GM21390 (cell line): ENCODE results near the gene IFITM2.
"Not testable (repeated sequence)": the region's sequence is repeated elsewhere in the genome, so short reads cannot be mapped to it uniquely, and the experiment has no call there.

Experiments used
- ATAC-seq: cut with Tn5 transposase; IDR thresholded peaks from one replicate; pipeline ENCODE4 v1.9.1; 2021; ENCODE audit not compliant: unreplicated experiment

Gene IFITM2

GRCh38 chr11:281486-282161 is 26.0 kb upstream of the IFITM2 start:
- ATAC-seq: no peak

- ATAC-seq: no peak
Measured at GRCh38 chr11:282171-282570, 25.4 kb upstream of the IFITM2 start.

DNA sequence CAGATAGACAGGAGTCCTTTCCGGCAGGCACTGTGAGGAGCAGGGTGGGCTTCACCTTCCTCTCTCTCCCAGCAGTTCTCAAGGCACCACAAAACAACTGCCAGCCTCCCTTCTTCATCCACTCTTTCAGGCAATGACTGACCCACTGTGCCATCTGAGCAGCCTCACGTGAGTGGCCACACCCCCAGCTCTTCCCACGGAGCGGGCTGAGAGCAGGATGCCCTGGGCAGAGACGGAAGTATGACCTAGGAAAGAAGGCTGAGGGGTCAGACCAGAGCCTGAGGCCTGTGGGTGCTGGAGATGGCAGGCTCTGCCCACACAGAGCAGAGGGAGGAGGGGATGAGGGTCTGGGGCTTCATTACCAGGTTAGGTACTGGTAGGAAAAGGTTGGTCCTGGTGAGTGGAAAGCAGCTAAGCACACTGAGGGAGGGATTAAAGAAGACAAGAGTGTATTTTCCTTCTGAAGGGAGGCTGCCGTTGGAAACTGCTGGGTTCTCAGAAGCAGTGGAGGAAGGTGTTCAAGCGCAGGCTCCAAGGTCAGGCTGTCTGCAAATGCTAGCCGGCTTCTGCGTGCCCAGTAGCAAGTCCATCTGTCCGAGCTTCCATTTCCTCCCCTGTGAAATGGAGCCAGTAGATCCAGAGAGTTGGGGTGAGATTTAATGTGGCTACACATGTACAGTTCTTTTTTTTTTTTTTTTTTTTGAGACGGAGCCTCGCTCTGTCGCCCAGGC is 24.8 kb upstream of the IFITM2 start:
- ATAC-seq: no peak

DNA sequence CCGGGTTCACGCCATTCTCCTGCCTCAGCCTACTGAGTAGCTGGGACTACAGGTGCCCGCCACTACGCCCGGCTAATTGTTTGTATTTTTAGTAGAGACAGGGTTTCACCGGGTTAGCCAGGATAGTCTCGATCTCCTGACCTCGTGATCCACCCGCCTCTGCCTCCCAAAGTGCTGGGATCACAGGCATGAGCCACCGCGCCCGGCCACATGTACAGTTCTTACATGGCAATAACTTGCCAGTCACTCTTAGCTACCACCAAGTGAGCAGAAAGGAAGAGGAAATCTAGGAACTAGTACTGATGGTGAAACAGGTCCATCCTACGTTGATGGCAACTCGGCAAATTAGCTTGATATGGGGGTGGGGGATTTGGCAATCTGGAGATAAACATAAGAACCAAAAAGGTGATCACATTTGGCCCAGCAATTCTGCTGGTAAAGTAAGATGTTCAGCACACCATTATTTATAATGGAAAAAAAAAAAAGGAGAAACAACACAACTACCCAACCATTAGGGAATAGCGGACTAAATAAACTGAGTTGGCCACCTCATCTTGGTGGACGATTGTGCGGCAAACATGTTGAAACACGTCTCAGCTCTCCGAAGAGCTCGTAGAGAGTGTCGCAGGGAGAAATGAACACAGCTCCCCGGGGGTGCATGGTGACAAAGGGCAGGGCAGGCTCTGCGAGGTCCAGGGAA is 24.1 kb upstream of the IFITM2 start:
- ATAC-seq: no peak

DNA sequence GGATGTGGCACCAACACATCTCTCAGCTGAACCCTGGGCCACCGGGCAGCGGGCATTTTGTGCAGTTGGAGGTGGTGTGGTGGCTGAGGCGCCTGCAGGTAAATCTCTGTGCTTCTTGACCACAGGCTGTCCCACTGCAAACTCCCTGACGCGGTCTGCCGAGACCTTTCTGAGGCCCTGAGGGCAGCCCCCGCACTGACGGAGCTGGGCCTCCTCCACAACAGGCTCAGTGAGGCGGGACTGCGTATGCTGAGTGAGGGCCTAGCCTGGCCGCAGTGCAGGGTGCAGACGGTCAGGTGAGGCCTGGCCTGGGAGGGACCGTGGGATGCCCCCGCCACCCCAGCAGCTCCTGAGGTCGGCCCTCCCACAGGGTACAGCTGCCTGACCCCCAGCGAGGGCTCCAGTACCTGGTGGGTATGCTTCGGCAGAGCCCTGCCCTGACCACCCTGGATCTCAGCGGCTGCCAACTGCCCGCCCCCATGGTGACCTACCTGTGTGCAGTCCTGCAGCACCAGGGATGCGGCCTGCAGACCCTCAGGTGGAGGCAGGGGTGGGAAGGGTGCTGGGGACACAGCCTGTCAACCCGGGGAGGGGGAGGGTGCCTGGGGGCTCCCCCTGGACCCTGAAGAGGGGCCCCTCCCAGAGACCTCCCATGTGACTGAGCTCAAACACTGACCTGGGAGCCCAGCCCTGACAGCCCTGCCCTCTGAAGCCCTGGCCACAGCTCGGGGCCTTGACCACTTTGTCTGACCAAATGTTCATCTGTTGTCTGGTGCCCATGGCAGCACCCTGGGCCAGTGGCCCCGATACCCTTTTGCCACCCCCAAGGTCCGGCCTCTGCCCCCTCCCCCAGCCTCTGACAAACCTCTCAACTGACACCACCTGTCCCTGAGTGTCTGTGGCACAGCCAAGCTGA is 23.3 kb upstream of the IFITM2 start:
- no peak for ATAC-seq

- ATAC-seq: no peak
Measured at GRCh38 chr11:285021-285893, 22.4 kb upstream of the IFITM2 start.

- ATAC-seq: no peak
Measured at GRCh38 chr11:285894-286220, 21.8 kb upstream of the IFITM2 start.

DNA sequence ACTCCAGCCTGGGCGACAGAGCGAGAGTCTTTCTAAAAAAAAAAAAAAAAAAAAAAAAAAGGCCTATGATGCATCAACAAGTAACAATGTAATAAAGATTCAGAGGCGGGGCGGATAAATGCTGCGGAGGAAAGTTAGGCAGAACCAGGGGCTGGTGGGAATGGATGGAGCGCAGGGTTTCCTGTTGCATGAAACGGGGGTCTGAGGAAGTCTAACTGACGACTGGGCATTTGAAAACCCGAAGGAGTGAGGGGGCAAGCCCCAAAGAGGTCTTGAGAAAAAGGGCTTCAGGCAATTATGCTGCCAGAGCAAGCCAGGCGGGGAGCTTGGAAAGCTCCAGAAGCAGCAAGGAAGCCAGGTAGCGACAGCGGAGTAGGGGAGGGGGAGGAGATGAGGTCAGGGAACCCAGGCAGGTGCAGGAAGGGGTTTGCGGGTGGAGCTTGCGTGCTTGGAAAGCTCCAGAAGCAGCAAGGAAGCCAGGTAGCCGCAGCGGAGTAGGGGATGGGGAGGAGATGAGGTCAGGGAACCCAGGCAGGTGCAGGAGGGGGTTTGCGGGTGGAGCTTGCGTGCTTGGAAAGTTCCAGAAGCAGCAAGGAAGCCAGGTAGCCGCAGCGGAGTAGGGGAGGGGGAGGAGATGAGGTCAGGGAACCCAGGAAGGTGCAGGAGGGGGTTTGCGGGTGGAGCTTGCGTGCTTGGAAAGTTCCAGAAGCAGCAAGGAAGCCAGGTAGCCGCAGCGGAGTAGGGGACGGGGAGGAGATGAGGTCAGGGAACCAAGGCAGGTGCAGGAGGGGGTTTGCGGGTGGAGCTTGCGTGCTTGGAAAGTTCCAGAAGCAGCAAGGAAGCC is 20.4 kb upstream of the IFITM2 start:
- not testable (repeated sequence) for ATAC-seq

- no peak for ATAC-seq
Measured at GRCh38 chr11:287821-288477, 19.7 kb upstream of the IFITM2 start.

- peak; percentile 64 for ATAC-seq
Measured at GRCh38 chr11:288478-289397, 18.9 kb upstream of the IFITM2 start, which contains the start of gene PGGHG. Gene PGGHG (plus strand): TSS chr11:289126. CDS start chr11:289817, 691 bp downstream.

DNA sequence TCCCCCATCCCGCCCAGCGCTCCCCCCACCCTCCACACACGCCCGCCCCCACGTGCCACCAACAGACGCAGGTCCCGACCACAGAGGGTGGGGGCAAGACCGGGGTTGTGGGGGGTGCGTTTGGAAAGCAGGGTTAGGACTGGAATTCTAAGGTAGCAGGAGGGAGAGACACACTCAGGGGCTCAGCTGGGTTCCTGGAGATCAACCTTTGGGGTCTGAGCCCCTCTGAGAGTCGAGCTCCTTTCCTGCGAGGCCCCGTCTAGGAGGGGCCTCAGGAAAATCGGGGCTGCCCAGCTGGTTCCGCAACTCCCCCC is 18.3 kb upstream of the IFITM2 start:
- ATAC-seq: no peak

DNA sequence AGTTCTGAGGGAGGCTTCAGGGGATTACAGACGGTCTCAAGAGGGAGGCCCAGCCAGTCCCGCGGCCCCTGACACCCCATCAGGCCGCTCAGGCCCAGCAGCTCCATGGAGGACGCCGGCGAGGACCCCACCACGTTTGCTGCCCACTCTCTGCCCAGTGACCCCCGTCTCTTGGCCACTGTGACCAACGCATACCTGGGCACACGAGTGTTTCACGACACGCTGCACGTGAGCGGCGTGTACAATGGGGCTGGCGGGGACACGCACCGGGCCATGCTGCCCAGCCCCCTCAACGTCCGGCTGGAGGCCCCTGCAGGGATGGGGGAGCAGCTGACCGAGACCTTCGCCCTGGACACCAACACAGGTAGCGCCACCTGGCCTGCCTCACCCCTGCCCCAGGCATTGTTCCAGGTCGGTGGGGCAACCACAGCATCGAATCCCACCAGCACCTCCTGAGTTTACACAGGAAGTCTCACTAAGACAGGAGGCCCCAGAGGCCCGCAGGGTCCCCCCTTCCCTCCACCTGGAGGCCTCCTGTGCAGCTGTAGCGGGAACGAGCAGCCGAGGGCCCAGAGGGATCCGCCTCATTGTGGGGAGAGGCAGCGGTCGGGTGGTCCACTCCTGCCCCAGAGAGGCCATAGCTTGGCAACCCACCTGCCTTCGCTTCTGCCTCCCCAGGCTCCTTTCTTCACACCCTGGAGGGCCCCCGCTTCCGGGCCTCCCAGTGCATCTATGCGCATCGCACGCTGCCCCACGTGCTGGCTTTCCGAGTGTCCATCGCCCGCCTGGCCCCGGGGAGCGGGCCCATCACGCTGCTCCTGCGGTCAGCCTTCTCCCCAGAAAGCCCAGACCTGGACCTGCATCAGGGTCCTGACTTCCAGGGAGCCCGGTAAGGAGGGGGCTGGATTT is 17.6 kb upstream of the IFITM2 start:
- no peak for ATAC-seq

DNA sequence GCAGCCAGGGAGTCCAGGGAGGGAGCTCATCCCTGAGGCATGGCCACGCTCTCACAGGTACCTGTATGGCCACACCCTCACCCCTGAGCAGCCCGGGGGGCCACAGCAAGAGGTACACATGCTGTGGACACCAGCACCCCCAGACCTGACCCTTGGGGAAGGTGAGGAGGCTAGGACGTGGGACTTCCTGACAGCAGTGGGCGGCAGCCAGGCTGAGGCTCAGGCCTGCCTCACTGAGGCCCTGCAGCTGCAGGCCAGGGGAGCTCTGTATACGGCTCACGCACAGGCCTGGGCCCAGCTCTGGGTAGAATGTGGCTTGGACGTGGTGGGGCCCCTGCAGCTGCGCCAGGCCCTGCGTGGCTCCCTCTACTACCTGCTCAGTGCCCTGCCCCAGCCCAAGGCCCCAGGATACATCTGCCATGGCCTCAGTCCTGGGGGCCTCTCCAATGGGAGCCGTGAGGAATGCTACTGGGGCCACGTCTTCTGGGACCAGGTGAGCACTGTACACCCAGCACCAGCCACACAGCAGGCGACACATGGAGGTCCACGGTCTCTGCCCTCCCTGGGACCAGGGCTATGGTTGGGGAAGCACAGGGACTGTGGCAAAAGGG is 16.9 kb upstream of the IFITM2 start:
- ATAC-seq: no peak

GRCh38 chr11:291281-292210 is 16.1 kb upstream of the IFITM2 start:
- ATAC-seq: no peak
